Measurements from ENCODE around the gene KCNJ9. TPM values are rescaled to one million over a fixed set of nuclear protein-coding genes. Genes with fewer than 3 reads are reported as not detected.

The KCNJ9 gene
- total and polyA plus RNA-seq, 4 donors, result not detected

DNA sequence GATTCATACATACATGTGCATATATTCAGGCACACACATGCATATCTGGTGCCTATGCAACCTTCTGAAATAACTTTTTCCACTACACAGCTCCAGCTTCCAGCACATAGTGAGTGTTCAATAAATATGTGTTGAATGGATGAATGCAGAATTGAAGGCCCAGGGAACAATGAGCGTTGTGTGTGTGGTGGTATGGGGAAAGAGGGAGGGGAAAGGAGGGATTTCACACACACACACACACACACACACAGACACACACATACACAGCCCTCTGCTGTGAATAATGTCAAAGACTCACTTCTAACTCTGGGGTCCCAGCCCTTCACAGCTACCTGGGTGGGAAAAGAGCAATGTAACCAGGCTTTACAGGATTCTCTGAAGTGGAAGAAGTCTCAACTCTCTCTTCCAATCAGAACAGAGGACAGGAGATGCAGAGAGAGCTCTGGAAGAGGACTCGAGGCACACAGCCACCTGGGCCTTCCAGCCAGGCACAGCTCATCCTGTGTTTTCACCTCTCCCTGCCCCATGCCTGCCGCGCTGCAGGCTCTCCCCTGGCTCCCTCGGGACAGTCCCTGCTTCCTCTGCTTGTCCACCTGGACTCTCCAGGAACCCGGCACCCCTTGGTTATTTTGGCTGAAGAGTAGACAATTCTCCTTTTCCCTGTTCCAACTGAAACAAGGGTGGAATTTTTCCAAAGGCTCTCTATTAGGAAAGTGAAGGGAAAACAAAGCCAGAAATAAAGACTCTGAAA, 22.5 kb downstream of the KCNJ9 start:
- Histone ChIP-seq H3K27ac (ENCODE audit: low read depth in 1 of 2, low read length in 2 of 2) (no peak overlapping the region), H3K4me1 (ENCODE audit: control insufficient read depth in 4 of 4, insufficient read depth in 4 of 4, low read length in 3 of 4) (peaks cover 4 to 22% (median 16%) of the 10 kb centered on the region in 4 donors), H3K36me3 (ENCODE audit: control insufficient read depth in 4 of 4, insufficient read depth in 3 of 4, low read depth in 1 of 4, low read length in 3 of 4) (no peaks in the 10 kb centered on the region), H3K27me3 (ENCODE audit: control insufficient read depth in 4 of 4, insufficient read depth in 4 of 4, low read length in 3 of 4) (no peaks in the 10 kb centered on the region), H3K9ac (ENCODE audit: low read depth in 1 of 2, low read length in 2 of 2) (no peak overlapping the region), H3K9me3 (ENCODE audit: control insufficient read depth in 4 of 4, low read length in 3 of 4) (no peaks in the 10 kb centered on the region), H3K4me3 (ENCODE audit: low read depth in 1 of 3, low read length in 3 of 3) (no peak overlapping the region)
- WGBS, result 85% methylated on average over 6 of the region's 6 CpGs
- TF ChIP-seq EGR1 (IDR thresholded peaks at IDR 0.05; ENCODE audit: low read depth in 2 of 2), result no peak
- TF ChIP-seq RAD21 (IDR thresholded peaks at IDR 0.05), result no peak
- DNase-seq (ENCODE audit: low spot score), result no peak

DNA sequence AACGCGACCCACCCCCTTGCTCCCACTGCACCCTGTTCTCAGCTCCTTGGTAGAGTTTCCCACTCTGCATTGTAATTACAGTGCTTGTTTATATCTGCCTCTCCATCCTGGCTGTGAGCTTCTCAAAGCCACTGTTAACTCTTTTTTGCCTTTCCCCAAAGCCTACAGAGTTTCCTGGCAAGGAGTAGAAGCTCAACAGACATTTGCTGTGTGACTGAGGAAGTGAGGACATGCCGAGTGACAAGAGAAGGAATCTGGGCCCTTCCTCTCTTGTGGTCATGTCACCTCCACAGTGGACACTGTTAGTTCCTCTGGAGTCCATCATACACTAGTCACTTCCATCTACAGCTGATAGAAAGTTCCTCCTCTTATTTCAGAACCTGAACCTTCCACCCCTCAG, 23.1 kb downstream of the KCNJ9 start:
- DNase-seq (ENCODE audit: low spot score), result no peak
- Histone ChIP-seq H3K9me3 (ENCODE audit: control insufficient read depth in 4 of 4, low read length in 3 of 4) (no peaks in the 10 kb centered on the region), H3K9ac (ENCODE audit: low read depth in 1 of 2, low read length in 2 of 2) (no peak overlapping the region), H3K27ac (ENCODE audit: low read depth in 1 of 2, low read length in 2 of 2) (no peak overlapping the region), H3K4me3 (ENCODE audit: low read depth in 1 of 3, low read length in 3 of 3) (no peak overlapping the region), H3K27me3 (ENCODE audit: control insufficient read depth in 4 of 4, insufficient read depth in 4 of 4, low read length in 3 of 4) (no peaks in the 10 kb centered on the region), H3K36me3 (ENCODE audit: control insufficient read depth in 4 of 4, insufficient read depth in 3 of 4, low read depth in 1 of 4, low read length in 3 of 4) (no peaks in the 10 kb centered on the region), H3K4me1 (ENCODE audit: control insufficient read depth in 4 of 4, insufficient read depth in 4 of 4, low read length in 3 of 4) (peaks cover 4 to 17% (median 11%) of the 10 kb centered on the region in 4 donors)
- TF ChIP-seq FOXA1 (IDR thresholded peaks at IDR 0.05) (no peak), SP1 (IDR thresholded peaks at IDR 0.05) (no peak), EGR1 (IDR thresholded peaks at IDR 0.05; ENCODE audit: low read depth in 2 of 2) (no peak), NR2F2 (IDR thresholded peaks at IDR 0.05) (no peak)
- 81% methylated on average over 3 of the region's 3 CpGs for whole genome bisulfite sequencing

DNA sequence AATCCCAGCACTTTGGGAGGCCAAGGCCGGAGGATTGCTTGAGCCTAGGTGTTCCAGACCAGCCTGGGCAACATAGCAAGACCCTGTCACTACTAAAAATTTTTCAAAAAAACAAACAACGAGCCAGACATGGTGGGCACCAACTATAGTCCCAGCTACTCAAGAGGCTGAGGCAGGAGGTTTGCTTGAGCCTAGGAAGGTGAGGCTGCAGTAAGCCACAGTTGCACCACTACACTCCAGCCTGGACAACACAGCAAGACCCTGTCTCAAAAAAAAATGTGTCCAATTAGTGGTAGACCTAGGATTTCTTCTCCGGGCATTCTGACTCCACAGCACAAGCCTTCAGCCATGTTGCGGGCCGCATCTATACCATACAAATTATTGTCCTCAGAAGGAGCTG, 23.8 kb downstream of the KCNJ9 start:
- Histone ChIP-seq H3K4me1 (ENCODE audit: control insufficient read depth in 4 of 4, insufficient read depth in 4 of 4, low read length in 3 of 4) (peaks cover 4 to 17% (median 8%) of the 10 kb centered on the region in 4 donors), H3K36me3 (ENCODE audit: control insufficient read depth in 4 of 4, insufficient read depth in 3 of 4, low read depth in 1 of 4, low read length in 3 of 4) (no peaks in the 10 kb centered on the region), H3K9ac (ENCODE audit: low read depth in 1 of 2, low read length in 2 of 2) (no peak overlapping the region), H3K27ac (ENCODE audit: low read depth in 1 of 2, low read length in 2 of 2) (no peak overlapping the region), H3K9me3 (ENCODE audit: control insufficient read depth in 4 of 4, low read length in 3 of 4) (no peaks in the 10 kb centered on the region), H3K4me3 (ENCODE audit: low read depth in 1 of 3, low read length in 3 of 3) (no peak overlapping the region), H3K27me3 (ENCODE audit: control insufficient read depth in 4 of 4, insufficient read depth in 4 of 4, low read length in 3 of 4) (no peaks in the 10 kb centered on the region)
- no peak for DNase-seq (ENCODE audit: low spot score)
- TF ChIP-seq NR2F2 (IDR thresholded peaks at IDR 0.05) (no peak), SP1 (IDR thresholded peaks at IDR 0.05) (no peak), EGR1 (IDR thresholded peaks at IDR 0.05; ENCODE audit: low read depth in 2 of 2) (no peak), HNF4A (conservative IDR thresholded peaks at IDR 0.05) (no peak), HNF4G (IDR thresholded peaks at IDR 0.05) (no peak), RAD21 (IDR thresholded peaks at IDR 0.05) (no peak), GABPA (IDR thresholded peaks at IDR 0.05 in 1 of 2, conservative IDR thresholded peaks at IDR 0.05 in 1 of 2) (no peak)
- TF ChIP-seq, protein P1, sequence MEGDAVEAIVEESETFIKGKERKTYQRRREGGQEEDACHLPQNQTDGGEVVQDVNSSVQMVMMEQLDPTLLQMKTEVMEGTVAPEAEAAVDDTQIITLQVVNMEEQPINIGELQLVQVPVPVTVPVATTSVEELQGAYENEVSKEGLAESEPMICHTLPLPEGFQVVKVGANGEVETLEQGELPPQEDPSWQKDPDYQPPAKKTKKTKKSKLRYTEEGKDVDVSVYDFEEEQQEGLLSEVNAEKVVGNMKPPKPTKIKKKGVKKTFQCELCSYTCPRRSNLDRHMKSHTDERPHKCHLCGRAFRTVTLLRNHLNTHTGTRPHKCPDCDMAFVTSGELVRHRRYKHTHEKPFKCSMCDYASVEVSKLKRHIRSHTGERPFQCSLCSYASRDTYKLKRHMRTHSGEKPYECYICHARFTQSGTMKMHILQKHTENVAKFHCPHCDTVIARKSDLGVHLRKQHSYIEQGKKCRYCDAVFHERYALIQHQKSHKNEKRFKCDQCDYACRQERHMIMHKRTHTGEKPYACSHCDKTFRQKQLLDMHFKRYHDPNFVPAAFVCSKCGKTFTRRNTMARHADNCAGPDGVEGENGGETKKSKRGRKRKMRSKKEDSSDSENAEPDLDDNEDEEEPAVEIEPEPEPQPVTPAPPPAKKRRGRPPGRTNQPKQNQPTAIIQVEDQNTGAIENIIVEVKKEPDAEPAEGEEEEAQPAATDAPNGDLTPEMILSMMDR (IDR thresholded peaks at IDR 0.05; ENCODE audit: low read depth, low read length, missing input control), result no peak
- TF ChIP-seq, protein P2, sequence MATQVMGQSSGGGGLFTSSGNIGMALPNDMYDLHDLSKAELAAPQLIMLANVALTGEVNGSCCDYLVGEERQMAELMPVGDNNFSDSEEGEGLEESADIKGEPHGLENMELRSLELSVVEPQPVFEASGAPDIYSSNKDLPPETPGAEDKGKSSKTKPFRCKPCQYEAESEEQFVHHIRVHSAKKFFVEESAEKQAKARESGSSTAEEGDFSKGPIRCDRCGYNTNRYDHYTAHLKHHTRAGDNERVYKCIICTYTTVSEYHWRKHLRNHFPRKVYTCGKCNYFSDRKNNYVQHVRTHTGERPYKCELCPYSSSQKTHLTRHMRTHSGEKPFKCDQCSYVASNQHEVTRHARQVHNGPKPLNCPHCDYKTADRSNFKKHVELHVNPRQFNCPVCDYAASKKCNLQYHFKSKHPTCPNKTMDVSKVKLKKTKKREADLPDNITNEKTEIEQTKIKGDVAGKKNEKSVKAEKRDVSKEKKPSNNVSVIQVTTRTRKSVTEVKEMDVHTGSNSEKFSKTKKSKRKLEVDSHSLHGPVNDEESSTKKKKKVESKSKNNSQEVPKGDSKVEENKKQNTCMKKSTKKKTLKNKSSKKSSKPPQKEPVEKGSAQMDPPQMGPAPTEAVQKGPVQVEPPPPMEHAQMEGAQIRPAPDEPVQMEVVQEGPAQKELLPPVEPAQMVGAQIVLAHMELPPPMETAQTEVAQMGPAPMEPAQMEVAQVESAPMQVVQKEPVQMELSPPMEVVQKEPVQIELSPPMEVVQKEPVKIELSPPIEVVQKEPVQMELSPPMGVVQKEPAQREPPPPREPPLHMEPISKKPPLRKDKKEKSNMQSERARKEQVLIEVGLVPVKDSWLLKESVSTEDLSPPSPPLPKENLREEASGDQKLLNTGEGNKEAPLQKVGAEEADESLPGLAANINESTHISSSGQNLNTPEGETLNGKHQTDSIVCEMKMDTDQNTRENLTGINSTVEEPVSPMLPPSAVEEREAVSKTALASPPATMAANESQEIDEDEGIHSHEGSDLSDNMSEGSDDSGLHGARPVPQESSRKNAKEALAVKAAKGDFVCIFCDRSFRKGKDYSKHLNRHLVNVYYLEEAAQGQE (IDR thresholded peaks at IDR 0.05), result no peak
- TF ChIP-seq, protein P3, sequence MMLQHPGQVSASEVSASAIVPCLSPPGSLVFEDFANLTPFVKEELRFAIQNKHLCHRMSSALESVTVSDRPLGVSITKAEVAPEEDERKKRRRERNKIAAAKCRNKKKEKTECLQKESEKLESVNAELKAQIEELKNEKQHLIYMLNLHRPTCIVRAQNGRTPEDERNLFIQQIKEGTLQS (IDR thresholded peaks at IDR 0.05), result no peak
- WGBS, result 95% methylated on average over 5 of the region's 5 CpGs

All from liver (tissue), 9 donors.